GM18505 (cell line): ENCODE measurements around the gene MYBPC2.
"Not testable (repeated sequence)": the region's sequence is repeated elsewhere in the genome, so short reads cannot be mapped to it uniquely, and the experiment has no call there.

Experiments
- ATAC-seq: cut with Tn5 transposase; IDR thresholded peaks from one replicate; pipeline ENCODE4 v1.9.1; 2021; ENCODE audit not compliant: unreplicated experiment
- POLR2A ChIP-seq: IDR thresholded peaks from 4 replicates; pipeline ENCODE4 v1.6.1; 2011; ENCODE audit warnings: borderline replicate concordance; ENCODE audit not compliant: insufficient read depth, insufficient read length; ENCODE audit errors: extremely low read depth

Gene MYBPC2

GRCh38 chr19:50432221-50433028 lies at the start of gene MYBPC2:
Gene MYBPC2, plus strand, starts transcription at chr19:50432892. Its CDS starts 62 bp downstream, at chr19:50432954.
- TF ChIP-seq POLR2A, result no peak
- no peak for ATAC-seq

GRCh38 chr19:50383001-50383851 lies 49.5 kb upstream of the MYBPC2 start:
- TF ChIP-seq POLR2A, result no peak
- ATAC-seq, result no peak

- TF ChIP-seq POLR2A, result peak; percentile 67
- peak; percentile 74 for ATAC-seq
These were observed 48.6 kb upstream of the MYBPC2 start, which contains the start of gene POLD1 for GRCh38 chr19:50383852-50384684. Gene POLD1, plus strand, starts transcription at chr19:50384347. Its CDS starts 14,505 bp downstream, at chr19:50398852.

GRCh38 chr19:50384685-50385535 lies 47.8 kb upstream of the MYBPC2 start:
- no peak for ATAC-seq
- TF ChIP-seq POLR2A, result no peak

GRCh38 chr19:50387176-50387867 lies 45.4 kb upstream of the MYBPC2 start:
- TF ChIP-seq POLR2A, result no peak
- ATAC-seq, result no peak

- ATAC-seq, result no peak
- no peak for TF ChIP-seq POLR2A
These were observed 44.8 kb upstream of the MYBPC2 start for GRCh38 chr19:50387868-50388245.

- ATAC-seq, result not testable (repeated sequence)
These were observed 42.4 kb upstream of the MYBPC2 start for GRCh38 chr19:50390295-50390694.

- not testable (repeated sequence) for ATAC-seq
These were observed 41.7 kb upstream of the MYBPC2 start for GRCh38 chr19:50390952-50391351.

GRCh38 chr19:50392759-50393158 lies 39.9 kb upstream of the MYBPC2 start:
- no peak for ATAC-seq

GRCh38 chr19:50393589-50393988 lies 39.1 kb upstream of the MYBPC2 start:
- no peak for ATAC-seq

More at GRCh38 chr19:50392759-50393158, 39.9 kb upstream of the MYBPC2 start:
- TF ChIP-seq POLR2A, result no peak

GRCh38 chr19:50394017-50394416 lies 38.7 kb upstream of the MYBPC2 start:
- ATAC-seq, result no peak
- no peak for TF ChIP-seq POLR2A

More at GRCh38 chr19:50393589-50393988, 39.1 kb upstream of the MYBPC2 start:
- TF ChIP-seq POLR2A, result no peak
